GM21447 (cell line): Measurements from ENCODE around the gene AXIN1.
"Not testable (repeated sequence)": the region's sequence is repeated elsewhere in the genome, so short reads cannot be mapped to it uniquely, and the experiment has no call there.

ENCODE experiments used
- ATAC-seq: cut with Tn5 transposase; IDR thresholded peaks from one replicate; pipeline ENCODE4 v1.9.1; 2021; ENCODE audit not compliant: unreplicated experiment

AXIN1 gene

GRCh38 chr16:353404-354290 lies 1.1 kb upstream of the AXIN1 start:
- no peak for ATAC-seq

DNA sequence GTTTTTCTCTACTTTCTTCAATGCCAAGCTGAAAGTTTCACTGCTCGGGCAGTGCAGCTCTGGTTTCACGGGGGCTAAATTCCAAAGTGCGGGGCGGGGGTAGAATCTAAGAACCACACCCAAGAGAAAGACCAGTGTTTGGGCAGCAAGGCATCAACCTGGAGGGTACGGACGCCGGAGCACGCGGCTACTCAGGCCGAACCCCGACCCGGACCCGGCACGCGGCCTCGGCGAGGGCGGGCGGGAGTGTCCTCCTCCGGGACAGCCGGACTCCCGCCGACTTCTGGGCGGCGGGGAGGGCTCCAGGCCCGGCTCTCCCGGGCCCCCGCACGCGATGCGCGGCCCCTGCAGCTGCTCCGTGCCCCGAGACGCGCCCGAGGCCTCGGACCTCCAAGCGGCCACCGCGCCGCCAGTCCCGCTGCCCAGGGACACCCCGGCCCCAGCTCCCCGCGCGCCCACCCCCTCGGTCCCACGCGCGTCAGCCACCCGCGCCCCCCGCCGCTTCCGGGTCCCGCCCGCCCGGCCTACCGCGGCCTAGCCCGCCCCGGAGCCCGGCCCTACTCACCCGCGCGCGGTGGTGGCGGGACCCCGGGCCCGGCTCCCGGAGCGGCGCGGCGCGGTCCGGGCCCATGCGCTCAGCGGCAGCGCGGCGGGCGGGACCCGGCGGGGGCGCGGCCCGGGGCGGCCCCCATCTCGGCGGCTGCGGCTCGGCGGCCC lies 561 bp downstream of the AXIN1 start:
- peak; percentile 9 for ATAC-seq

DNA sequence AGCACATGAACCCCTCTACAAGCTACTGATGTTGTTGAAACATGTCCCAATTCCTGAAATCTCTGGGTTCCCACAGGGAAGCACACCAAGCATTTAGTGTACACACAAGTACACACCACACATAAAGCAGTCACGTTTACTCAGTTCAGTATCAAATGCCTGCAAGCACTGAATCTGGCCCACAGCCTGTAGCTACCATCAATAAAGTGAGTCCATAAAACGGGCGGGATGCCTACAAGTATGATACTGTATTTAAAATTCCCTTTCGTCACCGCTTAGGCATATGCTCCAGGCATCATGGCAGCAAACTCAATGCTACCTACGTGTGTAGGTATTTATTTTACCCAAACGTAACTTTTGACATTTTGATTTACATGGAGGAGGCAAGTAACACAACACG lies 2.3 kb downstream of the AXIN1 start:
- ATAC-seq = no peak

GRCh38 chr16:349211-349610 lies 3.3 kb downstream of the AXIN1 start:
- ATAC-seq = peak; percentile 31

DNA sequence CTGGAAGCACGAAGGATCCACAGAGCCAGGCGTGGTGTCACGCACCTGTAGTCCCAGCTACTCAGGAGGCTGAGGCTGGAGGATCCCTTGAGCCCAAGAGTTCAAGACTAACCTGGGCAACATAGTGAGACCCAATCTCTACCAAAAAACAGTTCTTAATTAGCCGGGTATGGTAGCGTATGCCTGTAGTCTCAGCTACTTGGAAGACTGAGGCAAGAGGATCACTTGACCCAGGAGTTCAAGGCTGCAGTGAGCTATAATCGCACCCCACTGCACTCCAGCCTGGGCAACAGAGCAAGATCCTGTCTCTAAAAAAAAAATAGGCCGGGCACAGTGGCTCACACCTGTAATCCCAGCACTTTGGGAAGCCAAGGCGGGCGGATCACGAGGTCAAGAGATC lies 4.0 kb downstream of the AXIN1 start:
- not testable (repeated sequence) for ATAC-seq

- no peak for ATAC-seq
Observed at GRCh38 chr16:347203-347602, 5.3 kb downstream of the AXIN1 start.

GRCh38 chr16:346587-346986 lies 5.9 kb downstream of the AXIN1 start:
- ATAC-seq = no peak

GRCh38 chr16:345772-346171 lies 6.8 kb downstream of the AXIN1 start:
- ATAC-seq = no peak

DNA sequence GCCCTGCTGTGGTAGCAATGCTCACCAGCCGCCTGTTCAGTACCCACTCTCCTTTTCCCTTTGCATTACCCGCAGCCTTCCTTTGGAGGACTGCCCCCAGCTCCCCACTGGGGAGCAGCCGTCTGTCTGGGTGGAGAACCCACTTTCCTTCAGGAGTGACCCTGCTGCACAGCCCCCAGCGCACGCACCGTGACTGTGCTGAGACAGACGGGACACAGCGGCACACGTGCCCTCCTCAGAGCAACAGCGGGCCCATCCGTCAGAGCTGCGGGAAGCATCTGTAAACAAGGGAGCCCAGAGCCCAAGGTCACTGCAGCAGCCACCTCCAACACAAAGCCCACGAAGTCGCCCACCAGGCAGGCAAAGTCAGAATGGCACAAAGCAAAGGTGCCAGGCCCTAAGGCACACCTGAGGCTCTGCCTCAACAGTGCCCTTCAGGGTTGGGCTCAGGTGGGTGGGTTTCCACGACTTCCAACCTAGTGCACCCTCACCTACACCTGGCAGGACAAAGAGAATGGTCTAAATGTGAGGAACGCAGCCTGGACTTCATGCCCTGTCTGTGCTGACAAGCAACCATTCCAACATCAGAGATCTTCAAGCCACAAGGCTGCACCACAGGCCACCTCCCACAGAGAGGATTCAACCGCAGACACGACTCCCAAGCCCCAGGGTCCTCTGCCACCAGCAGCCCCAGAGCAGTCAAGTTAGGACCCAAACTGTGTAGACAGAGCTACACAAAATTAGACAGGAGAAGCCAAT lies 9.9 kb downstream of the AXIN1 start:
- ATAC-seq = no peak

- ATAC-seq = not testable (repeated sequence)
Observed at GRCh38 chr16:341974-342336, 10.6 kb downstream of the AXIN1 start.

- ATAC-seq = not testable (repeated sequence)
Observed at GRCh38 chr16:341095-341973, 11.2 kb downstream of the AXIN1 start.

DNA sequence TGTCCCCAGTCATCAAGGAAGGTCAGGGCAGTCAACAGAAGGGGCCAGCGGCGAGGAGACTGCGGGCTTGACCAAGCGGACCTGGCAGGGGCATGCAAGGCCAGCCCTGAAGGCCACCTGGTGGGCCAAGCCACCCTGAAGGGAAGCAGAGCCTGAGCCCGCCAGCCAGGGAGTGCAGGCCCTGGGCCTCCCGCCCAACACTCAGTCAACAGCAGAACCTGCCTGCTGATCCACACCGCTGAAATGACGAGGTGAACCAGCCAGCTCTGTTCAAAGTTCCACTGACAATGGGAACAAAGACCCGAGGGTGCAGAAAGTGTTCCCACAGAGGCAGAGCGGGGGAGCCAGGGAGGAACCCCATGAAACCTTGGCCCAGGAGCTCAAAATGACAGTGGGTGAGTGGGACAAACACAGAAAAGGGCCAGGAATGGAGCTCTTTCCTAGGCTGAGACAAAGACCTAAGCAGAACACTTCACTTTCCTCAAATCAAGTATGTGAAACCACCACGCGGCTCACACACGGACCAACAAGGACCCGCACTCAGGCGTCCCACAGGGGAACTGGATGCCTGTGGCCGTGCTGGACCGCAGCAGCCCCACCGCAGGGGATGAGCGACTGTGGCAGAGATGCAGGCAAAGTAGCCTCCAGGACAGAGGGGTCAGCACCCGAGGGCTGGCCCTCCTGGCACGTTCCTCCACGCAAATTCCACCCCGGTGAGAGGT lies 12.0 kb downstream of the AXIN1 start:
- ATAC-seq = no peak

DNA sequence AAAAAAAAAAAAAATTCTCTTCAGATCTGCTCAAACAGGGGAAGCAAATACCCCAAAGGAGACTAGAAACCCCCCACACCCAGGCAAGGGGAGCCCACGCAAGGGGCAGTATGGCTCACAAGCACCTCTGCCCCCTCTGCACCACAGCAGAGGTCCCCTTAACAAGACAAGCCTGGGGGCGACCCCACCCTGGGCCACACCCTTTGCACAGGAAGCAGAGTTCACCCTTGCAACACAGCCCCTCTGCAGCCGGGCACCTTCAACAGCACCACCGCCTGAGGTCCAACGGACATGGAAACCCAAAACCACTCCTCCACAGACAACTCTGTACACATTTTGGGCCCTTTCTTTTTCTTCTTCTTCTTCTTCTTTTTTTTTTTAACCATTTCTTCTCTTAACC lies 12.8 kb downstream of the AXIN1 start:
- no peak for ATAC-seq

DNA sequence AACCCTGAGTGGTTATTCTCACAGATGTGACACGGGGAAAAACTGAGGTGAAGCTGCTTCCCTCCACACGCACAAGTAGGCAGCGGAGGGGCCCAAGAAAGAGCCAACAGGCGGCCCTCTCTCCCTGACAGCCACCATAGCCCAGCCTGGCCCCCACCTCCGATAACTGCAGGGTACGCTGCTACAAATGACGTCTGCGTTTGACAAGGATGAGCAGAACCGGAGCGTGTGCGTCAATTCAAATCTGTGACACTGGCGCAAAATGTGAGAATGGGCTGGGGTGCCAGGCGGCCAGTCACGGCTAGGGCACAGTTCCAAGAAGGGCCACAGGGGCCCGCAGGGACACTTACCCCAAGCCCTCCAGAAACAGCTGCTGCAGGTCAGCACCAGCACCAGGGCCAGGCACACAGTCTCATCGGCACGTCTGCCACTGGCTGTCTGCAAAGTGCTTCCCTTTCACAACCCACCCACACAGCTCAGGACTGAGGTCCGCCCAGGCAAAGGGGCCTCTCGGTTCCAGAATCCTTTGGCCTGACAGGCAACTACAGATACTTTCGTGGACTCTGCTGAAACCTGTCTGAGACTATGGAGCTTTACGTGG lies 14.4 kb downstream of the AXIN1 start:
- ATAC-seq = no peak

GRCh38 chr16:337437-337836 lies 15.1 kb downstream of the AXIN1 start:
- ATAC-seq = no peak

GRCh38 chr16:336269-336668 lies 16.3 kb downstream of the AXIN1 start:
- ATAC-seq = no peak

GRCh38 chr16:334861-335632 lies 17.5 kb downstream of the AXIN1 start:
- ATAC-seq = not testable (repeated sequence)

GRCh38 chr16:334164-334832 lies 18.2 kb downstream of the AXIN1 start:
- not testable (repeated sequence) for ATAC-seq
